B cell (primary cell): ENCODE data around the gene GNG13. TPM values are rescaled to one million over a fixed set of nuclear protein-coding genes. Genes with fewer than 3 reads are reported as not detected.

Source experiments
- ATAC-seq: fragments of 200-7000 bp; cut with Tn5 transposase; one replicate; pipeline ENCODE4 v1.10.0; 2021; ENCODE audit warnings: low read depth, mild to moderate bottlenecking, moderate number of reproducible peaks, moderate library complexity
- CTCF ChIA-PET: fragments of 350-600 bp; sonication (Branson Sonifier 250); formaldehyde crosslinking; loops from one replicate; lab custom pipeline; 2021; ENCODE audit warnings: antibody characterized with exemption, inconsistent platforms; lab: Charles Lee
- POLR2A ChIA-PET: fragments of 350-600 bp; sonication (Branson Sonifier 250); formaldehyde crosslinking; loops from one replicate; lab custom pipeline; 2021; ENCODE audit warnings: antibody characterized with exemption; lab: Charles Lee
- DNase-seq: peaks from one replicate; pipeline ENCODE4 v3.0.0; 2013
- H2AFZ ChIP-seq: 2 replicates; pipeline ENCODE4 v1.6.1; 2012; ENCODE audit warnings: mild to moderate bottlenecking, low read depth, low read length; ENCODE audit not compliant: insufficient read depth, poor library complexity, severe bottlenecking
- H3K27ac ChIP-seq, 2 donors: 1 replicate in 1 of 2; 2 replicates in 1 of 2; pipeline ENCODE4 v1.5.1; 2012 to 2013; ENCODE audit warnings: low read length in 2 of 2, mild to moderate bottlenecking in 2 of 2, moderate library complexity in 1 of 2
- H3K27me3 ChIP-seq, 4 experiments: fragments of 200-600 bp in 1 of 4; sonication (generic) in 1 of 4; replicated peaks in 1 of 4; 1 replicate in 2 of 4; 2 replicates in 2 of 4; pipeline versions ENCODE4 v1.6.1 to v1.7.0; 2013 to 2016; ENCODE audit warnings: low read length in 3 of 4, mild to moderate bottlenecking in 2 of 4, mixed read lengths in 1 of 4, moderate library complexity in 1 of 4; ENCODE audit not compliant: insufficient read depth in 4 of 4, control insufficient read depth in 3 of 4; ENCODE audit errors: control extremely low read depth in 1 of 4
- H3K36me3 ChIP-seq, 2 experiments: replicated peaks in 1 of 2; 1 replicate in 1 of 2; 2 replicates in 1 of 2; pipeline versions ENCODE4 v1.6.1 to v1.7.1; 2013; ENCODE audit warnings: low read length in 1 of 2; ENCODE audit not compliant: insufficient read depth in 2 of 2, control insufficient read depth in 1 of 2; ENCODE audit errors: control extremely low read depth in 1 of 2, extremely low read depth in 1 of 2
- H3K4me1 ChIP-seq, 2 donors: fragments of 200-600 bp in 1 of 2; sonication (generic) in 1 of 2; 1 replicate in 1 of 2; 2 replicates in 1 of 2; pipeline versions ENCODE4 v1.5.1 to v1.6.1; 2013 to 2017; ENCODE audit warnings: low read length in 2 of 2; ENCODE audit not compliant: control insufficient read depth in 2 of 2, insufficient read depth in 2 of 2
- H3K4me2 ChIP-seq: replicated peaks from 2 replicates; pipeline ENCODE3; 2012; ENCODE audit warnings: mild to moderate bottlenecking, low read depth, low read length; ENCODE audit not compliant: poor library complexity, severe bottlenecking
- H3K4me3 ChIP-seq, 5 experiments: fragments of 200-600 bp in 1 of 5; sonication (generic) in 1 of 5; 1 replicate in 3 of 5; 2 replicates in 2 of 5; pipeline versions ENCODE4 v1.5.1 to v1.7.0; 2011 to 2016; ENCODE audit warnings: low read length in 4 of 5, mild to moderate bottlenecking in 4 of 5, low read depth in 2 of 5, control low read depth in 1 of 5, moderate library complexity in 1 of 5; ENCODE audit not compliant: insufficient read depth in 1 of 5; ENCODE audit errors: control extremely low read depth in 1 of 5, extremely low read depth in 1 of 5
- H3K79me2 ChIP-seq: fragments of 200-600 bp; sonication (generic); one replicate; pipeline ENCODE4 v1.6.0; 2016; ENCODE audit warnings: low read length; ENCODE audit not compliant: control insufficient read depth, insufficient read depth
- H3K9ac ChIP-seq: fragments of 200-600 bp; sonication (generic); 2 replicates; pipeline ENCODE4 v1.6.1; 2017; ENCODE audit warnings: mild to moderate bottlenecking, low read length, moderate library complexity
- H3K9me3 ChIP-seq, 3 donors: one replicate each; pipeline versions ENCODE4 v1.6.1 to v1.7.1; 2013; ENCODE audit warnings: low read length in 2 of 3; ENCODE audit not compliant: control insufficient read depth in 2 of 3, insufficient read depth in 1 of 3; ENCODE audit errors: control extremely low read depth in 1 of 3
- H4K20me1 ChIP-seq: 2 replicates; pipeline ENCODE4 v1.6.0; 2012; ENCODE audit warnings: mild to moderate bottlenecking, low read length; ENCODE audit not compliant: insufficient read depth, control insufficient read depth, poor library complexity, severe bottlenecking
- H3K27ac Mint-ChIP-seq: one replicate; pipeline ENCODE4 v1.8.0; 2021; ENCODE audit warnings: mixed read lengths
- H3K27me3 Mint-ChIP-seq: one replicate; pipeline ENCODE4 v1.8.0; 2021; ENCODE audit warnings: mixed read lengths
- H3K4me1 Mint-ChIP-seq: one replicate; pipeline ENCODE4 v1.8.0; 2021; ENCODE audit warnings: mixed read lengths
- H3K4me3 Mint-ChIP-seq: one replicate; pipeline ENCODE4 v1.8.0; 2021; ENCODE audit warnings: mixed read lengths
- H3K9me3 Mint-ChIP-seq: one replicate; pipeline ENCODE4 v1.8.0; 2022; ENCODE audit warnings: mixed read lengths; ENCODE audit not compliant: insufficient read depth
- CTCF ChIP-seq: fragments of 200-600 bp; IDR thresholded peaks from one replicate; pipeline ENCODE4 v1.8.0; 2022; ENCODE audit warnings: antibody characterized with exemption, mild to moderate bottlenecking
- EZH2 ChIP-seq: IDR thresholded peaks from 2 replicates; pipeline ENCODE4 v1.6.1; 2012; ENCODE audit warnings: borderline replicate concordance, low read depth, mild to moderate bottlenecking, moderate library complexity, low read length; ENCODE audit not compliant: insufficient read depth, poor library complexity, severe bottlenecking
- WGBS: methylation state at CpG from one replicate; pipeline ENCODE4 v1.1.5; 2013; ENCODE audit warnings: missing lambda C conversion rate; ENCODE audit not compliant: insufficient coverage; 5-methylcytosine and 5-hydroxymethylcytosine counted together
- intact Hi-C: fragments of 100-400 bp; cut with micrococcal nuclease; formaldehyde crosslinking; loops from one replicate; pipeline ENCODE4 v1.10.0; 2022
- polyA plus RNA-seq: library from polyadenylated mRNA; depleted of rRNA; stranded (reverse); fragments of >200 nt; gene quantifications from 2 replicates; pipeline ENCODE4 v1.2.3, GENCODE V29; 2012
- total RNA-seq, 2 donors: library from RNA; stranded (reverse); fragments of 120-200 nt in 1 of 2; gene quantifications; 1 replicate in 1 of 2; 2 replicates in 1 of 2; pipeline versions ENCODE4 v1.2.3 to v1.2.4, GENCODE V29; 2013 to 2022

The GNG13 gene
- total and polyA plus RNA-seq, 2 donors (not counting 1 experiment from before 2014, with no cell fraction given) = not detected

- Mint-ChIP-seq H3K4me1 (no peaks in the 10 kb centered on the region), H3K9me3 (no peaks in the 10 kb centered on the region), H3K4me3 (no peak overlapping the region), H3K27ac (no peak overlapping the region), H3K27me3 (peaks cover under 1% of the 10 kb centered on the region)
- Histone ChIP-seq H3K27me3 (peaks cover 0 to 3% (median 0%) of the 10 kb centered on the region in 4 experiments), H3K4me1 (no peaks in the 10 kb centered on the region), H3K27ac (no peak overlapping the region), H3K9ac (no peak overlapping the region), H3K79me2 (no peaks in the 10 kb centered on the region), H3K36me3 (no peaks in the 10 kb centered on the region), H4K20me1 (no peaks in the 10 kb centered on the region), H3K9me3 (peaks cover 0 to 20% (median 0%) of the 10 kb centered on the region in 3 donors), H2AFZ (no peak overlapping the region), H3K4me2 (no peak overlapping the region), H3K4me3 (no peak overlapping the region)
- whole genome bisulfite sequencing = 95% methylated on average over 19 of the region's 20 CpGs
- ChIA-PET CTCF (interaction anchor here (0.7 kb wide), 1 partner anchor 129 kb away, joined by 3 read pairs; no protein-coding TSS in a partner anchor), POLR2A (no interaction called here)
- ATAC-seq = no peak
- TF ChIP-seq CTCF (no peak), EZH2 (no peak)
- DNase-seq = no peak
- intact Hi-C loops = no loop called here
Observed at GRCh38 chr16:843771-844170, 43.2 kb upstream of the GNG13 start.

- no peak overlapping the region for H3K4me2 ChIP-seq
- CTCF ChIA-PET = interaction anchor here (0.7 kb wide), 1 partner anchor 130 kb away, joined by 3 read pairs; no protein-coding TSS in a partner anchor
Observed at GRCh38 chr16:842711-843560, 42.4 kb upstream of the GNG13 start.

More at GRCh38 chr16:842711-843560, 42.4 kb upstream of the GNG13 start:
- peaks cover 3% of the 10 kb centered on the region for H3K27me3 Mint-ChIP-seq
- H3K79me2 ChIP-seq = no peaks in the 10 kb centered on the region
- no peaks in the 10 kb centered on the region for H3K4me1 ChIP-seq
- intact Hi-C loops = no loop called here
- no peak overlapping the region for H2AFZ ChIP-seq
- no peaks in the 10 kb centered on the region for H3K36me3 ChIP-seq
- no peaks in the 10 kb centered on the region for H3K9me3 Mint-ChIP-seq
- no peaks in the 10 kb centered on the region for H4K20me1 ChIP-seq
- H3K27me3 ChIP-seq = peaks cover 0 to 3% (median 0%) of the 10 kb centered on the region in 4 experiments
- H3K27ac Mint-ChIP-seq = no peak overlapping the region
- H3K4me3 Mint-ChIP-seq = no peak overlapping the region
- H3K27ac ChIP-seq = no peak overlapping the region
- peaks cover 0 to 16% (median 0%) of the 10 kb centered on the region in 3 donors for H3K9me3 ChIP-seq
- DNase-seq (no peak), ATAC-seq (no peak)
- H3K9ac ChIP-seq = no peak overlapping the region
- POLR2A ChIA-PET = no interaction called here
- no peak for TF ChIP-seq EZH2
- 84% methylated on average over 33 of the region's 33 CpGs for WGBS
- H3K4me1 Mint-ChIP-seq = no peaks in the 10 kb centered on the region
- no peak overlapping the region for H3K4me3 ChIP-seq
